Natural killer cell (primary cell): ENCODE results near the gene CFAP157. TPM values are rescaled to one million over a fixed set of nuclear protein-coding genes. Genes with fewer than 3 reads are reported as not detected.
A peak's percentile ranks its signal among the peaks of the same experiment; 100 is the strongest.

ENCODE experiments used
- ATAC-seq, 3 donors: fragments of 150-1000 bp in 2 of 3; fragments of 200-7000 bp in 1 of 3; cut with Tn5 transposase; 1 replicate in 1 of 3; 2 replicates in 2 of 3; pipeline ENCODE4 v1.10.0; 2021; ENCODE audit warnings: mild to moderate bottlenecking in 2 of 3, moderate library complexity in 2 of 3
- DNase-seq, 2 donors: peaks; one replicate each; pipeline versions ENCODE4 v3.0.0 to v3.0.0-alpha.2; 2013 to 2021; ENCODE audit warnings: mixed read lengths in 1 of 2
- H3K27ac ChIP-seq: one replicate; pipeline ENCODE4 v1.5.1; 2013; ENCODE audit warnings: mild to moderate bottlenecking, low read length
- H3K27me3 ChIP-seq: one replicate; pipeline ENCODE4 v1.6.1; 2013; ENCODE audit warnings: low read length; ENCODE audit not compliant: control insufficient read depth, insufficient read depth
- H3K36me3 ChIP-seq: one replicate; pipeline ENCODE4 v1.6.1; 2013; ENCODE audit warnings: low read length; ENCODE audit not compliant: control insufficient read depth, insufficient read depth
- H3K4me1 ChIP-seq: one replicate; pipeline ENCODE4 v1.6.1; 2013; ENCODE audit warnings: low read length; ENCODE audit not compliant: control insufficient read depth, insufficient read depth
- H3K4me3 ChIP-seq: one replicate; pipeline ENCODE4 v1.5.1; 2013; ENCODE audit warnings: low read length
- H3K9me3 ChIP-seq: one replicate; pipeline ENCODE4 v1.6.1; 2013; ENCODE audit warnings: low read length; ENCODE audit not compliant: control insufficient read depth, insufficient read depth
- H3K27ac Mint-ChIP-seq, 2 donors: one replicate each; pipeline ENCODE4 v1.8.0; 2022; ENCODE audit warnings: mild to moderate bottlenecking in 2 of 2, mixed read lengths in 2 of 2, moderate library complexity in 1 of 2
- H3K27me3 Mint-ChIP-seq, 2 donors: one replicate each; pipeline ENCODE4 v1.8.0; 2022; ENCODE audit warnings: low read depth in 2 of 2, mixed read lengths in 2 of 2
- H3K36me3 Mint-ChIP-seq: one replicate; pipeline ENCODE4 v1.8.0; 2022; ENCODE audit warnings: mixed read lengths
- H3K4me1 Mint-ChIP-seq, 2 donors: one replicate each; pipeline ENCODE4 v1.8.0; 2022; ENCODE audit warnings: mixed read lengths in 2 of 2
- H3K4me3 Mint-ChIP-seq: one replicate; pipeline ENCODE4 v1.8.0; 2022; ENCODE audit warnings: mild to moderate bottlenecking, moderate library complexity, mixed read lengths
- H3K9me3 Mint-ChIP-seq, 2 donors: one replicate each; pipeline ENCODE4 v1.8.0; 2022; ENCODE audit warnings: mixed read lengths in 2 of 2
- CTCF ChIP-seq: fragments of 200-600 bp; IDR thresholded peaks from one replicate; pipeline ENCODE4 v1.8.0; 2022; ENCODE audit warnings: antibody characterized with exemption
- WGBS: methylation state at CpG from one replicate; pipeline ENCODE4 v1.1.7; 2013; ENCODE audit warnings: missing lambda C conversion rate; ENCODE audit not compliant: insufficient coverage; 5-methylcytosine and 5-hydroxymethylcytosine counted together
- intact Hi-C: fragments of 100-400 bp; cut with micrococcal nuclease; formaldehyde crosslinking; loops from one replicate; pipeline ENCODE4 v1.14.2; 2022
- total RNA-seq, 4 donors: library from RNA; stranded (reverse); fragments of 120-200 nt in 1 of 4; gene quantifications; one replicate each; pipeline versions ENCODE4 v1.2.3 to v1.2.4, GENCODE V29; 2013 to 2022

The CFAP157 gene
- total RNA-seq, 3 donors from 2014 or later (not counting 1 experiment from before 2014, with no cell fraction given), result not detected

GRCh38 chr9:127734747-127735529 is 28.1 kb downstream of the CFAP157 start, which contains the start of gene TOR2A:
TOR2A (minus strand) TSS chr9:127735294; CDS start chr9:127735270, 24 bp downstream.
- peak within 1 kb of the TSS; percentile 92 for H3K4me3 Mint-ChIP-seq
- no peaks in the 10 kb centered on the region for H3K9me3 ChIP-seq
- under 1% methylated on average over 76 of the region's 76 CpGs for WGBS

GRCh38 chr9:127735530-127736185 is 28.9 kb downstream of the CFAP157 start:
- WGBS, result 51% methylated on average over 15 of the region's 15 CpGs
- intact Hi-C loops, result loop anchor here (1.0 to 10.0 kb wide), 7 partner anchors 37 to 187 kb away; partner anchors contain the start of genes FPGS and STXBP1
- no peak for ATAC-seq

More at GRCh38 chr9:127734747-127735529, 28.1 kb downstream of the CFAP157 start, which contains the start of gene TOR2A:
- peak; percentile 90 to 98 (median 90) for ATAC-seq
- peaks cover 5 to 24% of the 10 kb centered on the region in 2 donors for H3K4me1 Mint-ChIP-seq
- H3K27ac Mint-ChIP-seq, result peak within 1 kb of the TSS; percentile 93 to 96
- DNase-seq, result peak; percentile 100
- H3K36me3 ChIP-seq, result peaks cover 28% of the 10 kb centered on the region
- H3K9me3 Mint-ChIP-seq, result no peaks in the 10 kb centered on the region
- H3K27me3 Mint-ChIP-seq, result no peaks in the 10 kb centered on the region
- intact Hi-C loops, result loop anchor here (1.0 to 10.0 kb wide), 9 partner anchors 36 to 231 kb away; partner anchors contain the start of genes FPGS and STXBP1
- H3K27ac ChIP-seq, result peak within 1 kb of the TSS; percentile 93
- peak within 1 kb of the TSS; percentile 50 for H3K4me3 ChIP-seq
- peaks cover 22% of the 10 kb centered on the region for H3K4me1 ChIP-seq
- TF ChIP-seq CTCF, result peak; percentile 71
- peaks cover 8% of the 10 kb centered on the region for H3K36me3 Mint-ChIP-seq
- H3K27me3 ChIP-seq, result no peaks in the 10 kb centered on the region

GRCh38 chr9:127738666-127739065 is 31.9 kb downstream of the CFAP157 start:
- 94% methylated on average over 12 of the region's 13 CpGs for WGBS
- peaks cover 5 to 21% of the 10 kb centered on the region in 2 donors for H3K4me1 Mint-ChIP-seq

More at GRCh38 chr9:127735530-127736185, 28.9 kb downstream of the CFAP157 start:
- H3K27me3 ChIP-seq, result no peaks in the 10 kb centered on the region
- Mint-ChIP-seq H3K4me1 (peaks cover 5 to 24% of the 10 kb centered on the region in 2 donors), H3K36me3 (peaks cover 8% of the 10 kb centered on the region), H3K27ac (peak overlapping the region; percentile 93 to 96), H3K27me3 (no peaks in the 10 kb centered on the region), H3K9me3 (no peaks in the 10 kb centered on the region), H3K4me3 (peak overlapping the region; percentile 92)
- no peak for TF ChIP-seq CTCF
- H3K4me1 ChIP-seq, result peaks cover 22% of the 10 kb centered on the region
- peaks cover 36% of the 10 kb centered on the region for H3K36me3 ChIP-seq
- DNase-seq, result no peak
- H3K27ac ChIP-seq, result peak overlapping the region; percentile 93
- H3K4me3 ChIP-seq, result no peak overlapping the region
- H3K9me3 ChIP-seq, result no peaks in the 10 kb centered on the region

More at GRCh38 chr9:127738666-127739065, 31.9 kb downstream of the CFAP157 start:
- DNase-seq, result no peak
- no peaks in the 10 kb centered on the region for H3K27me3 Mint-ChIP-seq
- Histone ChIP-seq H3K4me1 (peaks cover 21% of the 10 kb centered on the region), H3K27ac (no peak overlapping the region), H3K36me3 (peaks cover 54% of the 10 kb centered on the region), H3K27me3 (no peaks in the 10 kb centered on the region), H3K4me3 (no peak overlapping the region), H3K9me3 (no peaks in the 10 kb centered on the region)
- ATAC-seq, result no peak
- TF ChIP-seq CTCF, result no peak
- peaks cover 8% of the 10 kb centered on the region for H3K36me3 Mint-ChIP-seq
- intact Hi-C loops, result loop anchor here (5.0 to 10.0 kb wide), 2 partner anchors 124 to 184 kb away; partner anchors contain the start of gene STXBP1
- H3K4me3 Mint-ChIP-seq, result no peak overlapping the region
- peak overlapping the region; percentile 93 to 96 for H3K27ac Mint-ChIP-seq
- no peaks in the 10 kb centered on the region for H3K9me3 Mint-ChIP-seq
